ENCODE data around the gene UTRN.

UTRN gene

DNA sequence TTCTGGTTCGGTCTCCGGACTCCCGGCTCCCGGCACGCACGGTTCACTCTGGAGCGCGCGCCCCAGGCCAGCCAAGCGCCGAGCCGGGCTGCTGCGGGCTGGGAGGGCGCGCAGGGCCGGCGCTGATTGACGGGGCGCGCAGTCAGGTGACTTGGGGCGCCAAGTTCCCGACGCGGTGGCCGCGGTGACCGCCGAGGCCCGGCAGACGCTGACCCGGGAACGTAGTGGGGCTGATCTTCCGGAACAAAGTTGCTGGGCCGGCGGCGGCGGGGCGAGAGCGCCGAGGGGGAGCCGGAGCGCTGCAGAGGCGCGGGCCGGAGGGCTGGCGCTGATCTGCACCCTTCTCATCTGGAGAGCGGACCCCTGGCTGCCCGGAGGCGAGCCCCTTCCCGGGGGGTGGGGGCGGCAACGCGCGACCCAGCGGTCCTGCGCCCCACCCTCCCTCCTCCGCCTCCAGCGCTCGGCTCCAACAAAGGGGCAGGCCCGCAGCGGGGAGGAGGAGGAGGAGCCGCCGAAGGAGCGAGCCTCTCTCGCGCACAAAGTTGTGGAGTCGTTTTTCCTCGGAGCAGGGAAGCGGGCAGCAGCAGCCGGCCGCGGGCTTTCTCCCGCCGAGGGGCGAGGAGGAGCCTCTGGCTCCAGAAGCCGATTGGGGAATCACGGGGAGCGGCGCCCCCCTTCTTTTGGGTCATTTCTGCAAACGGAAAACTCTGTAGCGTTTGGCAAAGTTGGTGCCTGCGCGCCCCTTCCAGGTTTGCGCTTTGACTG is at the start of gene UTRN:
TSS of gene UTRN (plus strand) at position 553 of the 765 bp plus-strand sequence. CDS start 6,494 bp downstream, outside the sequence.
- DNase-seq: no peak

DNA sequence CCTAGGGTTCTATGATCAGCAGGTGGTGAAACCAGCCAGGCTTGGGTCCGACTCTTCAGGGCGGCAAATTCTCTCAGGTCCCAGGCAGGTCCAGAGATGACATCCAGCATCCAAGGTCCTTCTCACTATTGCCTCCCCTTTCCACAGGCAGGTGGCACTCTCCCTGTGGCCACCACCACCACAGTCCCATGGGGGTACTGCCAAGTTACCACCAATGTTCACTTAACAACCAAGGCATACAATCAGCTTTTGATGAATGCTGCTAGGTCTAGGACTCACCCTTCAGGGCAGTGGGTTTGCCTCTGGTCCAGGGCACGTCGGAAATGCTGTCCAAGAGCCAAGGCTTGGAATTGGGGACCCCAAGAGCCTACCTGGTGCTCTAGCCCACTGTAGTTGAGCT is 40.4 kb upstream of the UTRN start:
- DNase-seq: no peak

DNA sequence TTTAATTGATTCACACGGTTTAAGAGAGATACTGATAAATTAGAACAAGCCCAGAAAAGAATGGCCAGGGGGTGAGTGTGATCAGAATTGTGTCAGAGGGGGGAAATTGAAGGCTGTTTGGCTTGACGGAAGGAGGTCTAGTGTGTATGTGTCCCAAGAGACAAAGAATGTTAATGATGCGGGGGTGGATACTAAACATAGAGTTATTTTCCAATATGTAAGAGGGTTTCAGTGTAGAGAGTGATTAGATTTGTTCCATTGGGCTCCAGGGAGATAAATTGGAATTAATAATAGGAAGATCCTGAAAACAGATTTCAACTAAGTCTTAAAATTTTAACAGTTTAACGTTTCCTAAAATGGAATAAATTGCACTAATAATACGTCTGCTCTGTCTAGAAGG is 38.1 kb upstream of the UTRN start:
- DNase-seq: no peak

DNA sequence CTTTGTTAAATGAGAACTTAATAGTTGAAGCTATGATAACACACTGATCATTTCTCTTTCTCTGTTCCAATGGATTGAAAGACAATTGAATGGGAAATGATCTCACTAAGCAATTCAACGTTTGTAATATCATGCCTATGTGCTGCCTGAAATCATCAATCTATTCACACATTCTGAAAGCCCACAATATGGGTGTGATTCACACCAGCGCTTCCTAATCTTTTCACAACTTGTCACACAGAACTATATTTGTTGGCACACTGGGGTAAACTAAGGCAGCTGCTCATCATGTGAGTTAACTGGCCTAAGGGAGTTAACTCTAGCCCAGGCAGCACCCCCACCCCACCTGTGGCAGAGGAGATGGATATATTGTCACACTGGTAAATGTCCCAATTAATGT is 37.1 kb upstream of the UTRN start:
- DNase-seq: no peak

DNA sequence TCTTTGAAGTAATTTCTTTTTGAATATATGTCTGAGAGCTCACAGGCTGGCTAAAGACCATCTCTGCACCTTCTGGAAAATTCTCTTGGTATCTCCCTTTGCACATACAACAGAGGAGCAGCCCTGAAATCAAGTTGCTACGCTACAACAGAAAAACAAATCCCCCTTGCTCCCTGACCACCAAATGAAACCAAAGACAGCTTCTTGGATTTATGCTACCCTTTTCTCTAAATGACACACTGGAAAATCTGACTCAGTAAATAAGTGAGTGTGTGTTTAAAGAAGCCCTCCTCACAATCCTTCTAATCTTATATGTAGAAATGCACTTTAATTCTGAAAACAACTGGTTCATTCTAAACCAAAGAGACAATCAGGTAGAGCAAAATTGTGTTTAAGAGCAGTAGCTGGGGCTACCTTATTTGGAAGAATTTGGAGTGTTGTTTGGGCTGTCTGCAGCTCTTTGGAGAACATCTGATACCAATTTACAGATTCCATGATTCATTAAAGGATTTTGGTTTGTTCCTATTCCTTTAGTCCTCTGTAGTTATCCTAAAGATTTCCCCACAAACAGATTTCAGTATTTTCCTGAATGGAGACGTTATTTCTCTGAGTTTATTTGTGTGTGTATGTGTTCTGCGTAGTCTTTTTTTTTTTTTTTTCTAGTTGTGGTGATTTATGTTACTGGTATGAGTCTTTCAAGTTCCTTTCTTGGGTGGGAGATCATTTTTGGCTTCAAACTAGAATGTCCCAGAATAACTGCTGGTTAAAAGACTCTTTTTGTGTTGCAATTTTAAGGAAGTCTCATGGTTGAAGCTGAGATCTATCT is 36.4 kb upstream of the UTRN start:
- no peak for DNase-seq

DNA sequence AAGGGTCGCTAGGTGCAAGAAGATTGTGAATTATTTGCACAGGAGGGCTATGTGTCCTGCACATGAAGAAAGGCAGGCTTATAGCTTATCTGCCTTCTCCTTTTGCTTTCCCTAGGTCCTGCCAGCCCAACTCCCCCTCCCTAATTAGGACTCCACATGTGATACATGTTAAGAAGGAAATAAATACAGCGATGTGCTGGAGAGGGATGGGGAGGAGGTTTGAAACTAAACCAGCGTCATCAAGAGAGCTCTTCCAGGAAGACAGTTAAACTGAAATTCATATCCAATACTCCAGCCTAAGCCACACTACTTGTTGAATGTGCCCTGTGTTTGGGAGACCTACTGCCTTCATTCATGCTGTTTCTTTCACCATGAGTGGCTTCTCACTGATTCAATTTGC is 34.9 kb upstream of the UTRN start:
- no peak for DNase-seq

DNA sequence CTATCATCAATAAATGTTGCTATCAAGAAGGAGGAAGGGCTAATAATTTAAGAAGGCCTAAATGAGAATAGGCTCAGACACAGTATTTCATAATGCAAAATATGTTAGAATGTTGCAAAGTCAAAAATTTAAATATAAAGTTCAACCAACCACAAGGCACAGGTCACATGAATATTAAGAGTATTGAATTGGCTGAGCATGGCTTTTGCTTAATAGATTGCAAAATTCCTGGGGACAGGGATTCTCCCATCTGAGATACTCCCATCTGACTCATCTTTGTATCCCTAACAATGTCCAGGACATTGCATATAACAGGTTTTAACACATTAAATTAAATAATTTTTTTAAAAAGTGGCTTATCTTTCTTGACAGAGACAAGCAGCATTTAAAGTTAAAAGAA is 32.9 kb upstream of the UTRN start:
- no peak for DNase-seq

DNA sequence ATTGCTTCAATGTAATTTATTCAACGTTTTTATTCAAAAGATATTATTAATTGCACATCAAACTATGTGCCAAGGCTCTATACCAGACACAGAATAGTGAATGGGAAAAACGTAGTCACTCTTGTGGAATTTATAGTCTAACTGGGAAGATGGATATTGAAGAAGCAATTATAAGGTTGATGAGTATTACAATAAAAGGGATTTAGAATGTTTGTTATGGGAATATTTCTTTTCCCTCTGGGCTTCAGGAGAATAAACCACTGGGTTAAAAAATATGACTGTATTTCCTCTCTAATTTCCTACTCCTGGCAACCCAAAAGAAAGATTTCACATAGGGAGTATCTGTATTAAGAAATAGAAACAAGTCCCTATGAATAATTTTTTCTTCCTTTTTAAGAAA is 25.1 kb upstream of the UTRN start:
- no peak for DNase-seq

DNA sequence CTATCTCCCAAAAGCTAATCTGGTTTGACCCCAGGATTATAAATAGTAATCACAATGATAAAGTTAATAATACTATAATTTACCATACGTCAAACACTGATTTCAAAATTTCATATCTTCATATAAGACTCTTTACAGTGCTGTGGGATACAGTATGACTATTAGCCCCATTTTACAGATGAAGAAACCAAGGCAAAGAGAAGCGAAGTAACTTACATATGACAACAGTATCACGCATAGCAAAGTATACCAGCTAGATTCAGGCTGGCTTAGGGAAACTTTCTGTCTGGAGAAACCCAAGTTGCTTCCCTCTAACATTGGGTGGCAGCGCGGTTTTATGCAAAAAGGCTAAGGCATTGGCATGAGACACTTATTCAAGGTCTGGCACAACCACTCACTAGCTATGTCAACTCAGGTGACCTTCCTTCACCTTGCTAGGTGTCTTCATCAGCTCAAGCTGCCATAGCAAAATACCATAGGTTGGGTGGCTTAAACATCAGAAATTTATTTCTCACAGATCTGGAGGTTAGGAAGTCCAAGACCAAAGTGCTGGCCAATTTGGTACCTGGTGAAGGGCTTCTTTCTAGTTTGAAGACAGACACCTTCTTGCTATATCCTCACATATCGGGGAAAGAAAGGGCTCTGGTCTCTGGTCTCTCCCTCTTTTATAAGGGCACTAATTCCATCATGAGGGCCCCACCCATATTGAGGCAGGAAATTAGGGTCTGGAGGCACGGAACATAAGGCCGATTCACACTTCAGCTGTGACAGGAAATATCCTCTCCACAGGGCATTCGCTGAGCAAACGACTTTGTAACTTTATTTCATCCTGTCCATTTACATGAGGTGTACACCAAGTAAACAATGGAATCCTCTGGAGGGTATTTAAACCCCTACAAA is 22.4 kb upstream of the UTRN start:
- DNase-seq: no peak

DNA sequence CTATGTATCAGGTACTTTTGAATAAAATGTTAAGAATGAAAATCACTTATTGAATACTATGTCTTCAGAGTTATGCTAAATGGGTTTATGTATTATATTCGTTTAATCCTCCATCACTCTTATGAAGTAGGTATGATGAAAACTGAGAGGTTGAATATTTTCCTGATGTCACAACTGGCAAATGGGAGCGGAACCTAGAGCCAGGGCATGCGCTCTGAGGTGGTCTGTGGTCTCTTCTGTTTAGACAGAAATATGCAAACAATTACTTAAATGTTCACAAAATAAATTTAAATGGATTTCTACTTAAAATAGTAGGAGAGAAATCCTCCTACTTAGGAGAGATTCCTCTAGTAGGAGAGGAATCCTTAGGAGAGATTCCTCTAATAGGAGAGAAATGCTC is 21.3 kb upstream of the UTRN start:
- DNase-seq: no peak

DNA sequence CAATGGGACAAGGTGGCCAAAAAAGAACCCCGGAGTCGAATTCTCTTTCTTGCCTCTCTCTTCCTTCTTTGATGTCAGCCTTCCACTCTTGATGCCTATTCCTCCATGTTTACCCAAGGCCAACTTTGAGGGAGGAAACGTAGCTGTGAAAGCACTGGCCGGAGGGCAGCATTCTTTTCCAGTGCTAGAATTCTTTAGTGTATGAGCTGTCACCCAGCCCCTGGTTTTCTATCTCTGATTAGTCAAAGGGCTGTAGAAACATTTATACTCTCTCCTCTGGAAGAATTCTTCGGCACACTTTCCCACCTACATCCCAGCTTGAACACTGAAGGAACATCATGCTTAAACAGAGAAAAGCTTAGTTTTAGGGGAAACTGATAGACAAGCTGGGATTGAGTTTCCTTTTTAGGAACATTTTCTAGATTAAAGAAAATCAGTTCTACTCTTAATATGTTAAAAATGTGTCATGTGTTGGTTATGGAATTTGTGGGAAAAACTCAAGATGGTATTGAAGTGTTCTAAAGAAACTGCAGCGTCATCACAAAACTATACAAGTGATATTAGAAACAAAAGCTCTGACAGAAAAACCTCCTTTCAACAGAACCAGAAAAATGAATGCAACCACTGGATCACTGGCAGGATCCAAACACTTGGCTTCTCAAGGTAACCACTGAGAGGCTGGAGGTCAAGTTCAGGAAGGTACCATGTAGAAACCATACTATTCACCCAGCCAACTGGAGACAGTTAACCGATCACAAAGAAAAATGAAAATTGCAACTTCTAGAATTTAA is 20.7 kb upstream of the UTRN start:
- no peak for DNase-seq

DNA sequence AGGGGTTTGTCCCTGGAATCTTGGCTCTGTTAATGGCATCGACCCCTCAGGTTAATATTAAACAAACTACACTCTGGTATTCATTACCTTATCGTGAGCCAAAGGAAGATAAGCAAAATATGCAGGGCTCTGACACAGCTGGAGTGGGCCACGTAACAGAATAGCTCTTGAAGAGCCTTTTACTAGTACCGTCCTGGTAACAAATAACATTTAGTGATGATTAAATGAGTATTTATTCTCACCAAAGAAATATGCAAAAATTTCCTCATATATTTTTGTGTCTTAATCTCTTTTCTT is 20.1 kb upstream of the UTRN start:
- DNase-seq: no peak

DNA sequence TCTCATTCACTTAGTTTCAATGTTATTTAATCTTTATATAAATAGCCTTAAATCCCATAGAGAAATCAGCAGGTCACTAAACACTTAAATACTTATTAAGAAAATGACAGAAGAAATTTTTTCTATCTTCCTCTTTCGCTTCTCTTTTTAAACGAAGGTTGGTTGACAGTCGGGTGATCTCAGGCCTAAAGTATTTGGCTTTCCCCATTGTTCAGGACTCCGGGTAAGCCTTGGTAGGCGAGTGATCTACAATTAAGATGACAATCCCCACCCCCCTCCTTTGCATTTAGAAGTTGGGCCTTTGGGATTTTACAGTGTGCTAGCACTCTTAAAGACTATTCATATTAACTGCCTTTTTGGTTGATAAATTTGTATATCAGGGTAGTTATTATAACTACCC is 19.7 kb upstream of the UTRN start:
- DNase-seq: no peak

DNA sequence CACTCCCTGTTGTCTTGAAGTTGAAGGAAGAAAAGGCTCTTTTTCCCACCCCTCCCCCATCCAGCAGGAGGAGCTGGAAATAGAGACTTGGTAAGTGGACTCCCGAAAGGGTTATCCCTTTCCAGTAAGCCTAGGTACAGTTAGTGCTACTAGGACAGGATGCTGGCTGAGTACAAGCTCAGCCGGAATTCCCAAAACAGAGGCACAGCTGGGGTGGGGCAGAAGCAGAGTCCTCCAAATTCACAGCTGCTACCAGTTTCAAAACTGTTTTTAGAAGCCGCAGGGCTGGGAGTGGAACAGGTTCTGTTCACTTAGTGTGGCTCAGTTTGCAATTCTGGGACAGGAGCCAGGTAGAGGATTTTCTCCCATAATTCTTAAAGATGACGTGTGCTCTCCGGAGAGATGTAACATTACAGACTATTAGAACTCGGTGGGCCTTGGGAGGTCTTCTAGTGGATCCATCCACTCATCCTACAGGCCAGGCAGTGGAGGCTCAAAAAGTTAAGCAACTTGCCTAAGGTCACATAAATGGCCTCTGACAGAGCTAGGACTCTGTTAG is 19.0 kb upstream of the UTRN start:
- DNase-seq: no peak

DNA sequence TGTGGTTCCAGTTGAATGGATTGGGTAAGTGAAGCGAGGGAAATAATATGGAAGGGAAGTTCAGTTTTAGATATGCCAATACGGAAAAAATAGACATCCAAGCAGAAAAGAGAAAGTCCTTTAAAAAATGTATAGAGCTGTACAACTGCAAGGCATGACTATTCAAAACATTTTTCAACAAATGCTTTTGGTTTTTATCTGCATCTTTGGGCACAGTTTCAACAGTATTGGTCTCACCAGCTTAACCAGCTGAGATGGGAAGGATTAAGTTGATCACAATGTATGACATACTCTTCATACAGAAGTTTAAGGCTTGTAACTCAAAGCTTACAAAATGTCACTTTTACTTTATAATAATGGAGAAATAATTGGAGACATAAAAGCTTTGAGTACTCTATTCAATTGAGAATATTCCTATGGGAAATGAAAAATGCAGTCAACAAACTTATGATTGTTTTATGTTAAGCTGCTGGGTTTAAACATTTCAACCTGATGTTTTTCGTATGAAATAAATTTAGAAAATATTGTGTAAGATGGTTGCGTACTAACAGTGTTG is 16.3 kb upstream of the UTRN start:
- no peak for DNase-seq

DNA sequence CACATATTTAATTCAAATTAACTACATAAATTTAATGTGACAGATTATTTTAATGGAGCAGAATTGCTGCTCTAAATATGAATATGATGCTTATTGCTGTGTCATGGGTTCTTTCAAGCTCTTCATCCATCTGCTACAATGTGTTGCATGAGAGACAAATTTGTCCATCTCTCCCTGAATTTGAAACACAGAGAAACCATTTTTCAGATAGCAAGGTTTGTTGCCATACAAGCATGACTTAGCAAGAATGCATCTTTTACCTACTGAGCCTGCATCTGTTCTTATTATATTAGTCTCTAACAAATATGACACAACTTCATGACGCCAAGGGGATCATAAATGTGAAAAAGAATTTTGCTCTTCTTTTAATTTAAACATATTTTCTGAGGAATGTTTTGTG is 8.0 kb upstream of the UTRN start:
- DNase-seq: no peak

DNA sequence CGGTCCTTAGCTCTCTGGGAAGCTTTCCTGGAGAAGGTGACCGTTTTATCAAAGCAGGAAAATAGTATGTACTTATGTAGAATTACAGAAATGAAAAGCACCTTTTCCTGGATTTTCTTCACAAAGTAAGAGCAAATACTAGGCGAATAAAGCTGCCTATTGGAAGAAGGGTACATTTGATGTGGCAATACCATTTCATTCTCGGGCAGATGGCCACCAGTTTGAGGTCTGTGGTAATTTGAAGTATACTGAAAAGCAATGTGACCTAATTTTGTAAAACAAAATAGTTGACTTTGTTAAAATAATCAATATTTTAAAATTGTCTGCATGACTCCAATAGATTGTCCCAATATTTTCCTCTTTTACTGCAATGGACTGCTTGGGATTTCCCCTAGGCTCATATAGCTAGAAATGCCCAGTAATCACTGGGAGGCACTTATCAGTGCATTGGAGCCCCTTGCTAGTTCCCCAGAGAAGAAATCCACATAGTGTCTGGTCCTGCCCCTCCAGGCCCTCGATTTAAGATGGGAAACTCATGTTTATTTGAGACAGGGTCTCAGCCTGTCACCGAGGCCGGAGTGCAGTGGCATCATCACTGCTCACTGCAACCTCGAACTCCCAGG is 7.4 kb upstream of the UTRN start:
- DNase-seq: no peak

DNA sequence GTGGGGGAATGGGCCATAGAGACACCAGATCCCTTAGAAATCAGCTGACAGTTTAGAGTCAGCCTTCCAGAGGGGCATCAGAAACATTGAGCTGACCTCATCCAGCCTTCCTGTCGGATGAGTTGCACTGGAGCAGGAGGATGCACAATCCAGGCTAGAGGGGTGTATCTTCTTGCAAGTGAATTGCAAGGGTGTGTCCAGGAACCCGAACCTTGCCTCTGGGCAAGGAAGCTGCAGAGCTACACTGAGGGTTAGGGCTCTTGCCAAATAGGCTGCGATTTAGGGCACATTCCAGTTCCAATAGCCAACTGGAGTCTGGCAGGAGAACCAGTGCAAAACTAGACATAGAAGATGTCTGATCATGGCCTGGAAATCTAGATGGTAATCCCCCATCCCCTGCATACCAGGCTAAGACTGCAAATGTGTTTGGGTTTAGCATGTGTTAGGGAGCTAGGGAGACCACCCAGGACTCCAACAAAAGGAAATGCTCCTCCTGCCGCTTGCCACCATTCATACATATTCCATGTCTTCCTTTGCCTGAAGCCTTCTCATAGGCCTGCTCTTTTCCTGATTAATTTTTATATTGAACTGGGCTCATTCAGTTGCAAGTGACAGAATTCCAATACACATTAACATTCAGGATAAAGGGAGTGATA is 6.3 kb upstream of the UTRN start:
- no peak for DNase-seq

DNA sequence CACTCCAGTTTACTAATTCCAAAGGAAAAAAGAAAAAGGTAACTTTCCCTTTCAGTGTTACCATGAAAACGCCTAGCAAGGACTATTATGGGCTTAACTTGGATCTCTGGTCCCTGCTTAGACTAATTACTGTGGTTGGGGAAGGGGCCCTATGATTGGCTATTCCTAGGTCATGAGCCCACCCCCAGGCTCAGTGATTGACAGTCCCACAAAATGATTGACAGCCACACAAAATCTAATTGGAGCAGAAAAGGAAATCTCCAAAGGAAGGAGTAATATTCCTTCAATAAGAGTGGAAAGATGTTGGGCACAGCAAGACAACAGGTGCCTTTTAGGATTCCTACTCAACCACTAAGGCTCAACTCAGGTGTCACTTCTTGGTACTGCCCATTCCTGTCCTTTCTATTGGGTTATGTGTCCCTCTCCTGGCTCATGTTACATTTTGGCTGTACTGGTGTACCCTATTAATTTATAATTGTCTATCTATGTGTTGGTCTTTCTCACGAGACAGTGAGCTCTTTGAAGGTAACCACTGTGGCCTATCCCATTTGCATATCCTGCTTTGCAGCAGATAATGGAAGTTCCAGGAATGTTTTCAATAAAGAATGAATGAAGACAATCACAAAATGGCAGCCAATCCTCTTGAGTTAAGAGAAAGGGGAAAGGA is 5.5 kb upstream of the UTRN start:
- DNase-seq: no peak

DNA sequence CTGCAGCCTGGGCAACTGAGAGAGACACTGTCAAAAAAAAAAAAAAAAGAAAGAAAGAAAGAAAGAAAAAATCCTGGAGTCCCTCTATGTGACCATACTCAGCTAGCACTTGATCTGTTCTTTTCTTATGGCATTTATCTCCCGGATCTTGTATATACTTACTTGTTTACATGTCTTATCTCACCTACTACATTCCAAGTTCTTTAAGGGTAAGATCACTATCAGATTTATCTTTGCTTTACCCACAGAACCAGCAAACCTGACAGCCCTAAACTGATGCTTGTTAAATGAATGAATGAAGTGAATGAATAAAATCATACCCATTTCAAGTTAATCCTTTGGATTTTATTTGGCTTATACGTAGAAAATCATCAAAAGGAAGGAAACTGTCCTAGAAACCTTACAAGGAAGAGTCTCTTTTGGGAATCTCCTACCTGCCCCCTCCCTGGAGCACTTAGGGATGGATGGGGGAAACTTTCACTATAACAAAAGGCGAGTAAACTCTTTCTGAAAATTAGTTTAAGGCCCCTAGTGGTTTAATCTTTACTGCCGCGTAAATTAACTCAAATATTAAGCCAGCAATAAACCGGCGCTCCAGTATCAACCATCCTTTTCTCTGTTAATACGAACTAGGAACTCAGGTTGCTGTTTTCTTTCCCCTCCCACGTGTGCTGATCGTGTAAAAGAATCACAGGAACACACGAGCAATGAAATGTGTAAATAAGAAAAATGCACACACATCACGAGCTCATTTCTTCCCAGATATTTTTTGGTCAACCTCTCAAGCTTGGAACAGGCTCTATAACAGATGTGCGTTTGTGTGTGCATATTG is 1.3 kb upstream of the UTRN start:
- DNase-seq: no peak

All from NCI-H2171 (cell line).